Astrocyte (in vitro differentiated cells and primary cell): Measurements from ENCODE around the gene SH3RF1.

ENCODE experiments used
- EZH2 ChIP-seq: IDR thresholded peaks from 2 replicates; pipeline ENCODE4 v1.6.1; 2012; ENCODE audit warnings: mild to moderate bottlenecking, low read length, inconsistent platforms; ENCODE audit not compliant: insufficient read depth
- TF ChIP-seq, protein P1 (sequence below): IDR thresholded peaks from 2 replicates; pipeline ENCODE4 v1.5.1; 2011; ENCODE audit warnings: low read depth, mild to moderate bottlenecking, inconsistent platforms, low read length, moderate library complexity; ENCODE audit not compliant: insufficient read depth

- TF ChIP-seq, protein P1, sequence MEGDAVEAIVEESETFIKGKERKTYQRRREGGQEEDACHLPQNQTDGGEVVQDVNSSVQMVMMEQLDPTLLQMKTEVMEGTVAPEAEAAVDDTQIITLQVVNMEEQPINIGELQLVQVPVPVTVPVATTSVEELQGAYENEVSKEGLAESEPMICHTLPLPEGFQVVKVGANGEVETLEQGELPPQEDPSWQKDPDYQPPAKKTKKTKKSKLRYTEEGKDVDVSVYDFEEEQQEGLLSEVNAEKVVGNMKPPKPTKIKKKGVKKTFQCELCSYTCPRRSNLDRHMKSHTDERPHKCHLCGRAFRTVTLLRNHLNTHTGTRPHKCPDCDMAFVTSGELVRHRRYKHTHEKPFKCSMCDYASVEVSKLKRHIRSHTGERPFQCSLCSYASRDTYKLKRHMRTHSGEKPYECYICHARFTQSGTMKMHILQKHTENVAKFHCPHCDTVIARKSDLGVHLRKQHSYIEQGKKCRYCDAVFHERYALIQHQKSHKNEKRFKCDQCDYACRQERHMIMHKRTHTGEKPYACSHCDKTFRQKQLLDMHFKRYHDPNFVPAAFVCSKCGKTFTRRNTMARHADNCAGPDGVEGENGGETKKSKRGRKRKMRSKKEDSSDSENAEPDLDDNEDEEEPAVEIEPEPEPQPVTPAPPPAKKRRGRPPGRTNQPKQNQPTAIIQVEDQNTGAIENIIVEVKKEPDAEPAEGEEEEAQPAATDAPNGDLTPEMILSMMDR = no peak
- no peak for TF ChIP-seq EZH2
These were observed 102.5 kb downstream of the SH3RF1 start for GRCh38 chr4:169167957-169168858.
